SHP77 (cell line): ENCODE results near the gene DENND10.
"Not testable (repeated sequence)": the region's sequence is repeated elsewhere in the genome, so short reads cannot be mapped to it uniquely, and the experiment has no call there.

Source experiments
- DNase-seq, 2 experiments: peaks; one replicate each; lab custom pipeline; 2025; lab: John Stamatoyannopoulos, UW

DENND10 gene, protein sequence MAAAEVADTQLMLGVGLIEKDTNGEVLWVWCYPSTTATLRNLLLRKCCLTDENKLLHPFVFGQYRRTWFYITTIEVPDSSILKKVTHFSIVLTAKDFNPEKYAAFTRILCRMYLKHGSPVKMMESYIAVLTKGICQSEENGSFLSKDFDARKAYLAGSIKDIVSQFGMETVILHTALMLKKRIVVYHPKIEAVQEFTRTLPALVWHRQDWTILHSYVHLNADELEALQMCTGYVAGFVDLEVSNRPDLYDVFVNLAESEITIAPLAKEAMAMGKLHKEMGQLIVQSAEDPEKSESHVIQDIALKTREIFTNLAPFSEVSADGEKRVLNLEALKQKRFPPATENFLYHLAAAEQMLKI

DNA sequence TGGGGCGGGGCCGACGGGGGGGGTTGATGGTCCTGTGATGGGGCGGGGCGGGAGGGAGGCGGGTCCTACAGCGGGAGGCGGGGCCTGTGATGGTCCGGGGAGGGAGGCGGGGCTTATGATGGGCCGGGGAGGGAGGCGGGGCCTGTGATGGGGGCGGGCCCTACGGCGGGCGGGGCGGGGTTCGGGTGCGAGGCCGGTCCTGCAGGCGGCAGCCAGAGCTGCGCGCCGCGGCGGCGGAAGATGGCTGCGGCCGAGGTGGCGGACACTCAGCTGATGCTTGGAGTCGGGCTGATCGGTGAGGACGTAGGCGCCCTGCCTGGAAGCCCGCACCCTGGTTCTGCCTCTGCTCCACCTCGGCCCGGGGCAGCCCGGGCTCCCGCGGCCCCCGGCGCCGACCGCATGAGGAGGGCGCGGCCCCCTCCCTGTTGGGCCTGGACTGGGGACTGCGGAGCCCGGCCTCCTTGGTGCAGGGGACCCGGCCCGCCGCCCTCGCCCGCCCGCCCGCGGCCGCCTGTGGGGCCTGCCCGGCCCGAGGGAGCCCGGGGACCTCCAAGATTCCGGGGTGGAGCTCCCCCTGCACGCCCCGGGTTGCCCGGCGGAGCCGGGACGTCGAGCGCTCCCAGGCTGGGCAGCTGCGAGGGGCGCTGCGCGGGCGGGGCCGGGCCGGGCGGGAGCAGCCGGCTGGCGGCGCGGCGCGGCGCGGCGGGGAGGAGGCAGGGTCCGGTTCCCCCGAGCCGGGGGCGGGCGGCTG is at the start of gene DENND10:
Gene DENND10, plus strand, starts transcription at position 211 of the 751 bp plus-strand sequence. Its CDS starts 30 bp downstream, at position 241.
- DNase-seq = peak in 1 of 2 experiments; percentile 63

DNA sequence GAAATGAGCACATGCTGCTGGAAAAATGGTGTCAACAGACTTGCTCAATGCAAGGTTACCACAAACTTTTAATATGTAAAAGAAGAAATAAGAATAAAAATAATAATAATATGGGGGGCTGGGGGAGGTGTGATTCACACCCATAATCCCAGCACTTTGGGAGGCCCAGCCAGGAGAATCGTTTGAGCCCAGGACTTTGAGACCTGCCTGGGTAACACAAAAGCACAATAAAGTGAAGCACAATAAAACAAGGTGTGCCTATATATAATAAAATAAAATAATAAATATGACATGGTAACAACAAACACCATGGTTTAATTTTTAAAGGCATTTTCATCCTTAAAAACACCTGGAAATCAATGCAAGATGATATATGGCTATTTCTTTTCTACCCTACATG is 48.4 kb upstream of the DENND10 start:
- DNase-seq = no peak

DNA sequence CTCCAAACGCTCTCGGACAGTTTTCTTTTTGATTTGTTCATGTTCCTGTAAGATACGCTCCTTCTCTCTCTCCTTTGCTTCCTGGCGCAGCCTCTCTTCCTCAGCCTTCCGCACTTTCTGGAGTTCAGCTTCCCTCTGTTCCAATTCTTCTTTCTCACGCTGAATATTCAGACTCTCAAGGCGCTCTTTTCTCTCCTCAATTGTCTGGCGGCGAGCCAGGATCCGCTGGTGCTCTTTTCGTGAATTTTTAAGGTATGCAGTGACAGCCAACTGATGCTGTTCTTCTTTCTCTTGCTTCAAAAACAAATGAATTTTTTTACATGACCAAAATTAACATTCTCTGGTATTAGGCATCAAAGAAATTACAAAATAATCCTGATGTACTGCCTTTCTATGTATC is 45.9 kb upstream of the DENND10 start:
- DNase-seq = no peak

- DNase-seq = no peak
Measured at GRCh38 chr10:119059557-119059956, 44.4 kb upstream of the DENND10 start.

DNA sequence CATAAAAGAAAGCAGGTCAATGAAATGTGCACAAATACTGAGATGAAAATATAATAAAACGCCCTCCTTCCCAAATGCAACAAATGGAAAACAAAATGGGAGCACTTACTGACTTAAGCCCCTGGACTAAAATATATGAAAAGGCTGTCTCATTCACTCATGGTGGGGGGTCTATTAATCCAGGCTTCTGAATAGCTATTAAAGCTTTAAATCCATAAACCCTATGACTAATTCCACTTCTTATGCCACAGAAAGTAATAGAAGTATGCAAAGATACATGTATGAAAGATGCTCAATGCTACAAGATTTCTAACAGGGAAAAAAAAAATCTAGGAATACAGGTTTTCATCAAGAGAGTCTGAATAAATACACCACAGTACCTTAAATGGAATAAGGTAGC is 43.8 kb upstream of the DENND10 start:
- DNase-seq = no peak

DNA sequence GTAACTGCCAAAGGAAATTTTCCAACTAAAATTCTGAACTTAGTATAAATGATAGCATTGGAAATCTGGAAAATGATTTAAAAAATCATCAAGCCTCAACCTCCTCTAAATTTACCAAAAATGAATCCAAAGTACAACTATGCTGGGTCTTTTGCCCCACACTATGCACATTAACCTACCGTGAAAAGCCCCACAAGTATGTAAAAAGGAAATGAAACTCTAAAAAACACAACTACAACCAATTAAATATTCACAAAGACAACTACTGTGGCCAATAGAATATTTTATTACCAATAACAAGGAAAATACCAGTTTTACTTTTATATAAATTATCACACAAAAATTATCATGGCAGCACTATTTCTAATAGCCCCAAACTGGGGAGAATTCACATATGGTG is 42.6 kb upstream of the DENND10 start:
- no peak for DNase-seq

DNA sequence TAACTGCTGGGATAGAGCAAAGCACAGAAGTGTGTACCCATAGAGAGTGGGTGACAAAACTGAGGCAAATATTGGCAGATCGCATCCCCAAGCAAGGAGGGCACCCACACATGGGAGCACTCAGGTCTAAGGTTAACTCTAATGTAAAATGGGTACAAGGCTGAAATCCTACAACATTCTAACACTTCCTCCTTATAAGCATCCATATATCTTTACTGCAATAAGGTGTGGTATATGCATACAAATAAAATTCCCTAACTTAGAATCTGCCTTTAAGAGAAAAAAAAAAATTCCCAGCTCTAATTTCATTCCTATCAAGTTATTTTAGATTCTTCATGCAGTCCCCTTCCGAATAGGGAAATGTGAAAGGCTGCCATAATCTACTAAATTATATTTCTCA is 42.0 kb upstream of the DENND10 start:
- no peak for DNase-seq

GRCh38 chr10:119070395-119071165 is 33.3 kb upstream of the DENND10 start:
- no peak for DNase-seq

GRCh38 chr10:119073584-119073983 is 30.3 kb upstream of the DENND10 start:
- DNase-seq = no peak

DNA sequence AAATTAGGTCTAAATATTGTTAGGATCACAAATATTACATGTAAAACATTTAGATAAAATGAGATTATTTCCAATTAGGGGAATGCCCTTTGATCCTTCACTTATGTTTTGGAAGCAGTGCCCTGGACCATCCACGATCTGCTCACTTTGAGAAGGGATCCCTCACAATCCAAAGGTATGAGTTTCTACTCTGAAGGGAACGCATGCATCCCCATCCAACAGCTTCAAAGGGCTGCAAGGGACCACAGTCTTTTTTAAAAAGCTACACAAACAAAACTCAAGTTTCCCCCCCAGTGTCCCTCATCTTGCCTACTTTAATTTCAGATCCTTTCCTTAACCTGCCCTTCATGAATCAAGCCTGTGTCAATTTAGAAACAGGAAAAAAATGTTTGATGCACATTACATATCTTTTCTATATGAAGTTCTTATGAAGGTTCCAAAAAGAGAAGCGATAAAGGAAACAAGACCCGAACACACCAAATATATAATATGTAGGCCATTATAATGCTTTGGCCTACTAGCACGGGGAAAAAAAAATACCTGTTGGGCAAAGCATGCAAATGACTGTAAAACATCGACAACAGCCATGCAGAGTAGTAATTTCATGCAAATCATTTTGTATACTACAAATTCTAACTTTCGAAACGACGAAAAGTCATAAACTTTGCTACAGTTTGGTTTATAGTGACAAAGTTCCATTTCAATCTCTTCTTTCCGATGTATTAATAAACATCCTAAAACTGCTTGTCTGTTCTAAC is 25.3 kb upstream of the DENND10 start:
- DNase-seq = no peak

- peak; percentile 35 to 47 for DNase-seq
Measured at GRCh38 chr10:119079599-119080520, 24.1 kb upstream of the DENND10 start.

GRCh38 chr10:119080521-119081259 is 23.2 kb upstream of the DENND10 start, which contains the start of gene EIF3A:
Gene EIF3A (minus strand): TSS chr10:119080817. CDS start chr10:119080676, 141 bp downstream.
- DNase-seq = peak; percentile 81 to 83

GRCh38 chr10:119084896-119085295 is 19.0 kb upstream of the DENND10 start:
- DNase-seq = no peak

DNA sequence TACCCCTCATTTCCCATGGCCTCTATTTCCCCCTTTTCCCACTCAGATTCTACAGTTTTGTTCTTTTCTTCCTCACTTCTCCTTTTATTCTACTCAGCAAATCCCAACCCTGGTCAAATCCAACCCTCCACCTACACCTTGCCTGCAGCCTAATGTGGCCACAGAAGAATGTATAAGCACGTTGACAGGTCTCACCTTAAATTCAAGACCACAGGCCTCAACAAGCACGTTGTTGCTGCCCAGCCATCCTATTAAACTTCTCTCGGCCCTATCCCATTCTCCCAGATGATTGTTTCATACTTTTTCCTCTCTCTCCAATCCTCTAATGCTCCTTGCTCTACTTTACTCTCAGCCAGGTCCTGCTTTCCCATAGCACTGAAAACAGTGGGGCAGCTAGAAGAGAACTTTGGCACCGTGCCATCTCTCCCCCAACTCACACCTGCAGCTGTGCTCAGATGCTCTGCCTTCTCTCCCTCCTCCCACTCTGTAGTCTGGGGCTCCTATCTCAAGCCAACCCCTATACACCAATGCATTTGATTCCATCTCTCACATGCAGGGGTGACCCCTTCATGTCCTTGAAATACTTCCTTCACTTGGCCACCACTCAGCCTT is 16.5 kb upstream of the DENND10 start:
- peak in 1 of 2 experiments; percentile 36 for DNase-seq

DNA sequence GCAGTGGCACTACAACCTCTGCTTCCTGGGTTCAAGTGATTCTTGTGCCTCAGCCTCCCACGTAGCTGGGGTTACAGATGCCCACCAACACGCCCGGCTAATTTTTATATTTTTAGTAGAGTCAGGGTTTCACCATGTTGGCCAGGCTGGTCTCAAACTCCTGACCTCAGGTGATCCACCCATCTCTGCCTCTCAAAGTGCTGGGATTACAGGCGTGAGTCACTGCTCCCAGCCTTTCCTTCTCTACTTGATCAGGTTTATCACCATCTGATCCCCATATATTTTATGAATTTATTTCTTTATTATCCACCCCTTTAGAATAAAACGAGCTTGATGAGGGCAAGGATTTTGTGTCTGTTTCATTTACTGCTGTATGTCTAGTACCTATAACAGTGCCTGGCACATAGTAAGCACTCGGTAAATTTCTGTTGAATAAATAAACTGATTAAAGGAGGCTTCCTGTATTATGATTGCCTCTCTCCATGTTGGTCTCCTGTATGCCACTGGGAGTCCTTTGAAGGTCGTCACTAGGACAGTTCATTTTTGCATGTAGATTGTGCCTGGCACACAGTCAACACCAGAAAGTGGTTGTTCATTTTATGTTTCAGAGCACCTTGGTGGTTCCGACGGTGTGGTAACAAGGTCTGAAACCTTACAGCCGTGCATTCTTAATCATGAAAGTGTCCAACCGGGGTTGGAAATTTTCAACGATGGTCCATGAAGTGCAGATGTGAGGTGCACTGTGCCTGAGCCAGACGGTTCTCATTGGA is 13.7 kb upstream of the DENND10 start:
- no peak for DNase-seq

- no peak for DNase-seq
Measured at GRCh38 chr10:119090968-119091367, 12.9 kb upstream of the DENND10 start.

DNA sequence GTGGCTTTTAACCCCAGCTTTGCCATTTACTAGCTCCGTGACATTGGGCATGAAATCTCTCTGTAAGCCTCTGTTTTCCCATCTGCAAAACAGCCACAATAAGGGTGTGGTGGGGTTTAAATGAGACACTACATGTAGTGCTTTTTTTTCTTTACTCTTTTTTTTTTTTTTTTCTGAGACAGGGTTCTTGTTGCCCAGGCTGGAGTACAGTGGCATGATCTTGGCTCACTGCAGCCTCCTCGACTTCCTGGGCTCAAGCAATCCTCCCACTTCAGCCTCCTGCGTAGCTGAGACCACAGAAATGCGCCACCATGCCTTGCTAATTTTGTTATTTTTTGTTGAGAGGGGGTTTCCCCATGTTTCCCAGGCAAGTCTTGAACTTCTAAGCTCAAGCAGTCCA is 8.3 kb upstream of the DENND10 start:
- DNase-seq = no peak

- not testable (repeated sequence) for DNase-seq
Measured at GRCh38 chr10:119096641-119097415, 7.1 kb upstream of the DENND10 start.
